ENCODE measurements around the gene CNTRL.
"Not testable (repeated sequence)": the region's sequence is repeated elsewhere in the genome, so short reads cannot be mapped to it uniquely, and the experiment has no call there.

Gene CNTRL

GRCh38 chr9:121133104-121133816, 58.5 kb downstream of the CNTRL start:
- no peak for DNase-seq

GRCh38 chr9:121135642-121136041, 60.9 kb downstream of the CNTRL start:
- DNase-seq: no peak

DNA sequence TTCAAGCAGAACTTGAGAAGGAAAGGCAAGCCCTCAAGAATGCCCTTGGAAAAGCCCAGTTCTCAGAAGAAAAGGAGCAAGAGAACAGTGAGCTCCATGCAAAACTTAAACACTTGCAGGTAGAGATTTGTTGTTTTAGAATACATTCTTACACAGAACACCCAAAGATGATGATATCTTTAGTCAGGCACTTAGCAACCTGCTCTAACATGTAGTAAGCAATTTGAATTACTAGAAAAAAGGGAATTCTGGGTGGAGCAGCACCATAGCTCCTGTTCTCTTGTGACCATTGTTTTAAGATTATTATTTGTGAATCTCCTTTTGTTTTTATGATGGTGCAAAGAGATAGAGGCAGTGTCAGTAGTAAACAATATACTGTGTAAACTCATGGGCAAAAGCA, 63.8 kb downstream of the CNTRL start:
- no peak for DNase-seq

DNA sequence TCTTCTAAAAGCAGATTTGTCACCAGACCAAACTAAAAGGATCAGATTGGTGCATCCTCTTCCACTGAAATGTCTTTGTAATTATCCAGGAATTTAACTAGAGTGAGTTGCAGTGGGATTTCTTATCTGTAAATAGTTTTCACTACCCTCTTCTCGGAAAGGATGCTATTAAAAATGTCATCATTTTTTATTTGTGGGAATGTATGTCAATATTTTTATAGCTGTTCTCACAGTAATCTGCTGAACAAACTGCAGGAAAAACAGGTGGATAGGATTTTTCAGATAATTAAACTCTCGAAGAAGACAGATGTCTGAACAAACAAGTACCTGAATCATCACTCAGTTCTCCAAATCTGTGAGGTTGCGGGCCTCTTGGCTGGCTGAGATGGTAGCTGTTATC, 64.2 kb downstream of the CNTRL start:
- no peak for DNase-seq

- DNase-seq: no peak
These were observed 65.4 kb downstream of the CNTRL start for GRCh38 chr9:121140162-121140561.

DNA sequence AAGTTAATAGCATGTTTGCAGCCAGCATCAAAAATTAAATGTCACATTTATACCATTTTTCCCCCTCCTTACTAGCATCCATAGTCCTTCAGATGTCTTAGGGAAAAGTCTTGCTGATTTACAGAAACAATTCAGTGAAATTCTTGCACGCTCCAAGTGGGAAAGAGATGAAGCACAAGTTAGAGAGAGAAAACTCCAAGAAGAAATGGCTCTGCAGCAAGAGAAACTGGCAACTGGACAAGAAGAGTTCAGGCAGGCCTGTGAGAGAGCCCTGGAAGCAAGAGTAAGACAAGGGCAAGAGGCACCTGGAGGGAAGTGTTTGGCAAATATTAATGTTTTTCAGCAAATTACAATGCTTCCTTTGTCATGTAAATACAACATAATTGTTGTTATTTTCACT, 66.6 kb downstream of the CNTRL start:
- DNase-seq: no peak

- DNase-seq: no peak
These were observed 67.0 kb downstream of the CNTRL start for GRCh38 chr9:121141706-121142105.

- no peak for DNase-seq
These were observed 69.0 kb downstream of the CNTRL start for GRCh38 chr9:121143771-121144170.

GRCh38 chr9:121144482-121144881, 69.7 kb downstream of the CNTRL start:
- DNase-seq: no peak

GRCh38 chr9:121150188-121150587, 75.4 kb downstream of the CNTRL start:
- DNase-seq: no peak

DNA sequence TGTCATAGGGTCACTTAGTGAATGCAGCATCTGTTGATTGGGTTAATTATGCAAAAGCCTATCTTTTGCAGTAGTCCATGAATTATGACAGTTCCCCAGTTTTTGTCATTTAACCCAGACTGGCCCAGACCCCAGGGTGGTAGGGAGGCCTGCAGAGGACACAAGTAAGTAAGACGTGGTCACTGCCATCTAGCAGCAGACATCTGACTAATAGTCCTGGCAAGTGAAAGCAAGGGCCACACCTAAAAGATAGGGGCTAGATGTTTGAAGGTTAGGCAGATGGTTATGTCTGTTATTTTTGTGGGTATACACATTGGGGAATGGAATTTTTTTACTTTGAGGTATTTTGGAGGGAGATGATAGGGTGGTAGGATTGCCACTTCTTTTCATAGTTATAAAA, 78.9 kb downstream of the CNTRL start:
- DNase-seq: no peak

GRCh38 chr9:121154782-121155181, 80.0 kb downstream of the CNTRL start:
- DNase-seq: no peak

GRCh38 chr9:121156263-121156731, 81.5 kb downstream of the CNTRL start:
- DNase-seq: no peak

DNA sequence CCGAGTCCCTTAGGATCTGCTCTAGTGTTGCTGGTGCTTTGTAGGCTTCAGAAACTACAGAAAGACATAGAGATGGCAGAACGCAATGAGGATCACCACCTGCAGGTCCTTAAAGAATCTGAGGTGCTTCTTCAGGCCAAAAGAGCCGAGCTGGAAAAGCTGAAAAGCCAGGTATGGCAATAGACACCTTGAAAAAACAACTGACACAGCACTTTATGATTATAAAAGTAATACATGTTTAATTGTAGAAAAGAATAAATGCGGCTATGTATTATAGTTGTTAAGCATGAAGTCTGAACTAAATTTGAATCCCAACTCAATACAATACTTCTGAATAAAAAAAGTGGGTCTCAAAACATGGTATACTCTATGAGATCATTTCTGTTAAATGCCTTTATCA, 83.2 kb downstream of the CNTRL start:
- DNase-seq: no peak

DNA sequence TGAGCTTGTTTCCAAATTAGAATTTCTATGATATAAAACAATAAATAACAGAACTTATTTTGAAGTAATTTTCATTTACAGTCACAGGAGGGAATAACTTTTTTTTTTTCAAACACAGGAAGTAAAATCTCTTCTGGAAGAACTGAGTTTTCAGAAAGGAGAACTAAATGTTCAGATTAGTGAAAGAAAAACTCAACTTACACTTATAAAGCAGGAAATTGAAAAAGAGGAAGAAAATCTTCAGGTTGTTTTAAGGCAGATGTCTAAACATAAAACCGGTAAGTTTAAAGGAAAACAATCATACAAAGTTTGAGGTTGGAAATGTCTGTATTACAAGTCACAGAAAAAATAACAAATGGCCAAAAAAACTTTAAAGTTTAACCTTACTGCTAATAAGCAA, 85.3 kb downstream of the CNTRL start:
- DNase-seq: no peak

DNA sequence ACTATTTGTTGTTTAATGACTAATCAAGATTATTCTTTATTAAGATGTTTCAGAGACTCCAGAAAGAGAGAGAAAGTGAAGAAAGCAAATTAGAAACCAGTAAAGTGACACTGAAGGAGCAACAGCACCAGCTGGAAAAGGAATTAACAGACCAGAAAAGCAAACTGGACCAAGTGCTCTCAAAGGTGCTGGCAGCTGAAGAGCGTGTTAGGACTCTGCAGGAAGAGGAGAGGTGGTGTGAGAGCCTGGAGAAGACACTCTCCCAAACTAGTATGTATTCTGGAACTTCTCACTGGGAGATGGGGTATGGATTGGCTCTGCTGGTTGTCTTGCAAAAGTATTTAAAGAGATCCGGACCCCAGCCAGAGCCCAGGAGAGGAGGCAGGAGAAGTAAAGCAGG, 93.3 kb downstream of the CNTRL start:
- no peak for DNase-seq

DNA sequence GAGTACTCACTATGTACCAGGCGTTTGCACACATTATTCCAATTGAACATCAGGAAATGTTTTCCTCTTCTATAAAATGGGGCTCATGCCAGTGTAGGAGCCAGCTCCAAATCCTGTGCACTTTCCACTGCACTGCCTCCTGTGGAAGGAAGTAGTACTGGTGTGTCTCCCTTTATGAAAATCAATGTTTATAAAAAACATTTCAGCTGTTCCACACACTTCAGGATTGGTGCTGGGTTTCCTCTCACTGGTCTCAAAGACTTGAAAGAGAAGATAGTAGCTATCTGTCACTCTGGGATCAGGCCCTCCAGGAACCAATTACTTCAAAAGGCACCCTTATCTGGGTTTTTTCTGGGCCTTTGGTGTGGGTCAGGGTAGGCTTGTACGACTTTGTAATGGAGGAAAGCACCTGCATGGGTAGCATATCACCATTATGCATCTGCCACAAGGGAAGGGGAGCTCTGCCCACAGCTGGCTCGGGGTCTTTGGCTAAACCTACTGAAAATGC, 94.4 kb downstream of the CNTRL start:
- DNase-seq: no peak

GRCh38 chr9:121171236-121171635, 96.5 kb downstream of the CNTRL start:
- DNase-seq: no peak

GRCh38 chr9:121172726-121173487, 98.2 kb downstream of the CNTRL start:
- no peak for DNase-seq

DNA sequence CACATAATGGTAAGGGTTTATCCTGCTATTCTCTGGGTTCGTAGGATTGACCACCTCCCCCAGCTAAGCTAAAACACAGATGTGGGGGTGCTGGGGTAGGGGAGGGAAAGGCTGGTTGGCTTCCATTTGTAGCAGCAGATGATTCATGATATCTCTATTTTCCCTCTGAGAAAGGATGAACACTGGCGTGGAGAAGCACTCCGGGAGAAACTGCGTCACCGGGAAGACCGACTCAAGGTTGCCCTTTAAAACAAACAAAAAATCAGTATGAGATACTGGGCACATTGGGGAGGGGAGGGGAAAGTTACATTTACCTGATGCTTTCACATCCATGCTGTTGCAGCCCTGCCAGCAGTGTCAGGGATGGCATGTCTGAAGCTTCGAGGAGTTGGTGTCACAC, 98.7 kb downstream of the CNTRL start:
- DNase-seq: no peak

- no peak for DNase-seq
These were observed 104.1 kb downstream of the CNTRL start for GRCh38 chr9:121178676-121179372.

GRCh38 chr9:121179373-121179721, 104.6 kb downstream of the CNTRL start:
- not testable (repeated sequence) for DNase-seq

- DNase-seq: no peak
These were observed 105.4 kb downstream of the CNTRL start for GRCh38 chr9:121179930-121180681.

Data from SIG-M5 (cell line).